Loucy (cell line): ENCODE measurements around the gene AFF4.

Source experiments
- H2AFZ ChIP-seq: fragments of 200-600 bp; sonication (generic); 2 replicates; pipeline ENCODE4 v1.6.0; 2016; ENCODE audit warnings: antibody characterized with exemption, mild to moderate bottlenecking, low read length, moderate library complexity
- H3F3A ChIP-seq: fragments of 200-600 bp; 2 replicates; pipeline ENCODE4 v1.6.0; 2016; ENCODE audit warnings: antibody characterized with exemption, low read depth, mild to moderate bottlenecking
- H3K27me3 ChIP-seq: fragments of 200-600 bp; sonication (generic); 2 replicates; pipeline ENCODE4 v1.6.1; 2014; ENCODE audit warnings: low read length, mild to moderate bottlenecking; ENCODE audit not compliant: insufficient read depth, poor library complexity, severe bottlenecking
- H3K36me3 ChIP-seq: fragments of 200-600 bp; sonication (generic); 2 replicates; pipeline ENCODE4 v1.6.1; 2016; ENCODE audit warnings: low read length; ENCODE audit not compliant: insufficient read depth
- H3K4me1 ChIP-seq: fragments of 200-600 bp; sonication (generic); 2 replicates; pipeline ENCODE4 v1.5.1; 2014; ENCODE audit warnings: low read length, mild to moderate bottlenecking; ENCODE audit not compliant: insufficient read depth, poor library complexity, severe bottlenecking
- H3K4me2 ChIP-seq: fragments of 200-600 bp; sonication (generic); 2 replicates; pipeline ENCODE4 v1.6.0; 2014; ENCODE audit warnings: antibody characterized with exemption, low read length, low read depth, mild to moderate bottlenecking; ENCODE audit not compliant: poor library complexity, severe bottlenecking
- H3K4me3 ChIP-seq: fragments of 200-600 bp; sonication (generic); 2 replicates; pipeline ENCODE4 v1.5.1; 2014; ENCODE audit warnings: low read length, mild to moderate bottlenecking, mixed read lengths; ENCODE audit not compliant: poor library complexity, severe bottlenecking
- H3K79me2 ChIP-seq: fragments of 200-600 bp; sonication (generic); 2 replicates; pipeline ENCODE4 v1.6.1; 2014; ENCODE audit warnings: low read length; ENCODE audit not compliant: insufficient read depth
- H3K9ac ChIP-seq: fragments of 200-600 bp; sonication (generic); 2 replicates; pipeline ENCODE4 v1.6.0; 2014; ENCODE audit warnings: mild to moderate bottlenecking, low read depth, low read length, moderate library complexity; ENCODE audit not compliant: poor library complexity, severe bottlenecking
- H3K9me2 ChIP-seq: fragments of 200-600 bp; sonication (generic); replicated peaks from 2 replicates; pipeline ENCODE4 v1.6.1; 2016; ENCODE audit warnings: low read depth, low read length, mixed read lengths
- H3K9me3 ChIP-seq: fragments of 200-600 bp; sonication (generic); 2 replicates; pipeline ENCODE4 v1.6.1; 2014; ENCODE audit warnings: mild to moderate bottlenecking, antibody characterized with exemption, low read length, low read depth; ENCODE audit not compliant: insufficient read depth
- H4K20me1 ChIP-seq: fragments of 200-600 bp; sonication (generic); 2 replicates; pipeline ENCODE4 v1.6.0; 2014; ENCODE audit warnings: antibody characterized with exemption, low read length, mild to moderate bottlenecking; ENCODE audit not compliant: insufficient read depth, poor library complexity, severe bottlenecking
- CTCF ChIP-seq: fragments of 200-600 bp; sonication (generic); conservative IDR thresholded peaks from 2 replicates; pipeline ENCODE4 v1.5.1; 2014; ENCODE audit warnings: mild to moderate bottlenecking, antibody characterized with exemption, low read length
- EZH2phosphoT487 ChIP-seq: fragments of 200-600 bp; IDR thresholded peaks from 2 replicates; pipeline ENCODE4 v1.6.1; 2018; ENCODE audit warnings: antibody characterized with exemption, mild to moderate bottlenecking, moderate library complexity, borderline replicate concordance

The AFF4 gene

GRCh38 chr5:132868754-132869153 is 94.7 kb downstream of the AFF4 start:
- no peak overlapping the region for H3K4me2 ChIP-seq
- H3K9ac ChIP-seq: no peak overlapping the region
- H3K9me3 ChIP-seq: no peaks in the 10 kb centered on the region
- no peaks in the 10 kb centered on the region for H3F3A ChIP-seq
- peaks cover 22% of the 10 kb centered on the region for H3K79me2 ChIP-seq
- TF ChIP-seq EZH2phosphoT487 (no peak), CTCF (no peak)
- H2AFZ ChIP-seq: no peak overlapping the region
- no peaks in the 10 kb centered on the region for H3K27me3 ChIP-seq
- H3K9me2 ChIP-seq: no peaks in the 10 kb centered on the region
- H3K4me3 ChIP-seq: no peak overlapping the region
- H4K20me1 ChIP-seq: peaks cover 11% of the 10 kb centered on the region
- peaks cover 5% of the 10 kb centered on the region for H3K4me1 ChIP-seq
- peaks cover 7% of the 10 kb centered on the region; the same call in 1 of the 2 replicates for H3K36me3 ChIP-seq

GRCh38 chr5:132867046-132867451 is 96.4 kb downstream of the AFF4 start:
- Histone ChIP-seq H2AFZ (no peak overlapping the region), H3K9ac (peak overlapping the region; percentile 84), H3K9me3 (no peaks in the 10 kb centered on the region), H4K20me1 (peaks cover 11% of the 10 kb centered on the region), H3K27me3 (no peaks in the 10 kb centered on the region), H3F3A (no peaks in the 10 kb centered on the region), H3K9me2 (no peaks in the 10 kb centered on the region), H3K4me3 (peak overlapping the region; percentile 88), H3K36me3 (peaks cover 7% of the 10 kb centered on the region; the same call in 1 of the 2 replicates), H3K4me1 (peaks cover 5% of the 10 kb centered on the region), H3K4me2 (peak overlapping the region; percentile 74), H3K79me2 (peaks cover 22% of the 10 kb centered on the region)
- TF ChIP-seq EZH2phosphoT487 (no peak), CTCF (no peak)

GRCh38 chr5:132866342-132867045 is 96.9 kb downstream of the AFF4 start, which contains the start of the genes GDF9 and UQCRQ:
Gene GDF9, minus strand, starts transcription at chr5:132866469. Its CDS starts 1,936 bp downstream, at chr5:132864533.
Gene UQCRQ, plus strand, starts transcription at chr5:132866642. Its CDS starts 240 bp downstream, at chr5:132866882.
- Histone ChIP-seq H3K9ac (peak within 1 kb of the TSS; percentile 84), H2AFZ (peak within 1 kb of the TSS; percentile 84), H3K27me3 (no peaks in the 10 kb centered on the region), H3K9me3 (no peaks in the 10 kb centered on the region), H3K79me2 (peaks cover 22% of the 10 kb centered on the region), H3K9me2 (no peaks in the 10 kb centered on the region), H3K4me2 (peak within 1 kb of the TSS; percentile 86), H3K4me3 (peak within 1 kb of the TSS; percentile 88), H4K20me1 (peaks cover 11% of the 10 kb centered on the region), H3K4me1 (peaks cover 5% of the 10 kb centered on the region), H3F3A (no peaks in the 10 kb centered on the region), H3K36me3 (peaks cover 7% of the 10 kb centered on the region; the same call in 1 of the 2 replicates)
- TF ChIP-seq EZH2phosphoT487 (no peak), CTCF (no peak)
